GM12892 (cell line): ENCODE data around the gene CCDC54.

Source experiments
- POLR2A ChIP-seq: IDR thresholded peaks from 2 replicates; pipeline ENCODE4 v1.6.1; 2011; ENCODE audit warnings: low read depth, low read length, control low read depth
- POLR2AphosphoS5 ChIP-seq: IDR thresholded peaks from 2 replicates; pipeline ENCODE4 v1.6.1; 2011; ENCODE audit warnings: low read depth, low read length, control low read depth

DNA sequence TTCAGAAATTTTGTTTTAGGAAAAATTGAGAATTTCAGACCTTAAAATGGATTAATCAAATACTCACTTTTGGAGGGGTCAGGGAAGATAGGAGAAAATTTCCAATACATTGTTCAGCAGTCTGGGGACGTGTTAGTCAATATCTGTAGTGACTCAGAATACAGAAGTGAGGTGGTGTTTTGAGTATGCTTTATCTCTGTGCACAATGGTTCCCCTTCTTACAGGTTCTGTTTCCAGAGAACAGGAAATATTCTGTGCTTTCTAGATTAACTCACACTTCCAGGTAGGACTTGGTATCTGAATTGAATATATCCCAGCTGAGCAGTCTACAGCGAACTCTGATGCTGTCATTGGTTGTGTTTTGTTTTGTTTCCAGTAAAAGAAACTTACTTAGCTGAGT, 30.7 kb upstream of the CCDC54 start:
- no peak for TF ChIP-seq POLR2A
- TF ChIP-seq POLR2AphosphoS5, result no peak
